ENCODE measurements around the gene ABCB7.
A peak's percentile ranks its signal among the peaks of the same experiment; 100 is the strongest.

Gene ABCB7

DNA sequence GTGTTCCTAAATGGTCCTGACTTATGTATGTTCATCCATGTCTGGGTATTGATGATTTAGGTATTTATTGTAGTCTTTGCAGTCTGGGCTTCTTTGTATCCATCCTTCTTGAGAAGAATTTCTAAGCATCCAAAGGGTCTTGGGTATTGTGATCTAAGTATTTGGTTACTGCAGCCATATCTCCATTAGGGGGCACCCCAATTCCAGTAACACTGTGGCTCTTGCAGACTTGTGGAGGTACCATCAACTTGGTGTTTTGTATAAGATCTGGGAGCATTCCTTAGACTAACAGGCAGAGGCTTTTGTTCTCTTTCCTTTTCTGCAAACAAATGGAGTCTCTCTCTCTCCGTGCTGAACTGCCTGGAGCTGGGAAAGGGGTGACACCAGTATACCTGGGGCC is 117.2 kb downstream of the ABCB7 start:
- Histone ChIP-seq H3K27me3 (ENCODE audit: insufficient read depth, poor library complexity, severe bottlenecking) (no peaks in the 10 kb centered on the region), H3K27ac (replicated peaks) (no peak overlapping the region), H3K4me3 (replicated peaks; ENCODE audit: insufficient read depth, low read length) (no peak overlapping the region)
- TF ChIP-seq SPI1 (IDR thresholded peaks at IDR 0.05; ENCODE audit: borderline replicate concordance, low read depth) = no peak
- TF ChIP-seq, protein P1, sequence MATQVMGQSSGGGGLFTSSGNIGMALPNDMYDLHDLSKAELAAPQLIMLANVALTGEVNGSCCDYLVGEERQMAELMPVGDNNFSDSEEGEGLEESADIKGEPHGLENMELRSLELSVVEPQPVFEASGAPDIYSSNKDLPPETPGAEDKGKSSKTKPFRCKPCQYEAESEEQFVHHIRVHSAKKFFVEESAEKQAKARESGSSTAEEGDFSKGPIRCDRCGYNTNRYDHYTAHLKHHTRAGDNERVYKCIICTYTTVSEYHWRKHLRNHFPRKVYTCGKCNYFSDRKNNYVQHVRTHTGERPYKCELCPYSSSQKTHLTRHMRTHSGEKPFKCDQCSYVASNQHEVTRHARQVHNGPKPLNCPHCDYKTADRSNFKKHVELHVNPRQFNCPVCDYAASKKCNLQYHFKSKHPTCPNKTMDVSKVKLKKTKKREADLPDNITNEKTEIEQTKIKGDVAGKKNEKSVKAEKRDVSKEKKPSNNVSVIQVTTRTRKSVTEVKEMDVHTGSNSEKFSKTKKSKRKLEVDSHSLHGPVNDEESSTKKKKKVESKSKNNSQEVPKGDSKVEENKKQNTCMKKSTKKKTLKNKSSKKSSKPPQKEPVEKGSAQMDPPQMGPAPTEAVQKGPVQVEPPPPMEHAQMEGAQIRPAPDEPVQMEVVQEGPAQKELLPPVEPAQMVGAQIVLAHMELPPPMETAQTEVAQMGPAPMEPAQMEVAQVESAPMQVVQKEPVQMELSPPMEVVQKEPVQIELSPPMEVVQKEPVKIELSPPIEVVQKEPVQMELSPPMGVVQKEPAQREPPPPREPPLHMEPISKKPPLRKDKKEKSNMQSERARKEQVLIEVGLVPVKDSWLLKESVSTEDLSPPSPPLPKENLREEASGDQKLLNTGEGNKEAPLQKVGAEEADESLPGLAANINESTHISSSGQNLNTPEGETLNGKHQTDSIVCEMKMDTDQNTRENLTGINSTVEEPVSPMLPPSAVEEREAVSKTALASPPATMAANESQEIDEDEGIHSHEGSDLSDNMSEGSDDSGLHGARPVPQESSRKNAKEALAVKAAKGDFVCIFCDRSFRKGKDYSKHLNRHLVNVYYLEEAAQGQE (IDR thresholded peaks at IDR 0.05; ENCODE audit: insufficient replicate concordance, low read depth) = no peak
- no peak for TF ChIP-seq GABPA (IDR thresholded peaks at IDR 0.05; ENCODE audit: low read depth)
- no peak for TF ChIP-seq POLR2AphosphoS5 (IDR thresholded peaks at IDR 0.05; ENCODE audit: low read depth)
- TF ChIP-seq, protein P2, sequence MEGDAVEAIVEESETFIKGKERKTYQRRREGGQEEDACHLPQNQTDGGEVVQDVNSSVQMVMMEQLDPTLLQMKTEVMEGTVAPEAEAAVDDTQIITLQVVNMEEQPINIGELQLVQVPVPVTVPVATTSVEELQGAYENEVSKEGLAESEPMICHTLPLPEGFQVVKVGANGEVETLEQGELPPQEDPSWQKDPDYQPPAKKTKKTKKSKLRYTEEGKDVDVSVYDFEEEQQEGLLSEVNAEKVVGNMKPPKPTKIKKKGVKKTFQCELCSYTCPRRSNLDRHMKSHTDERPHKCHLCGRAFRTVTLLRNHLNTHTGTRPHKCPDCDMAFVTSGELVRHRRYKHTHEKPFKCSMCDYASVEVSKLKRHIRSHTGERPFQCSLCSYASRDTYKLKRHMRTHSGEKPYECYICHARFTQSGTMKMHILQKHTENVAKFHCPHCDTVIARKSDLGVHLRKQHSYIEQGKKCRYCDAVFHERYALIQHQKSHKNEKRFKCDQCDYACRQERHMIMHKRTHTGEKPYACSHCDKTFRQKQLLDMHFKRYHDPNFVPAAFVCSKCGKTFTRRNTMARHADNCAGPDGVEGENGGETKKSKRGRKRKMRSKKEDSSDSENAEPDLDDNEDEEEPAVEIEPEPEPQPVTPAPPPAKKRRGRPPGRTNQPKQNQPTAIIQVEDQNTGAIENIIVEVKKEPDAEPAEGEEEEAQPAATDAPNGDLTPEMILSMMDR (IDR thresholded peaks at IDR 0.05; ENCODE audit: insufficient read depth, low read length) = no peak
- DNase-seq (ENCODE audit: low read depth in 1 of 2, low spot score in 1 of 2) = peak in 1 of 2 experiments; percentile 10

Data from HL-60 (cell line).